Peyer's patch (tissue), 4 donors: ENCODE measurements around the gene SLC16A7. TPM values are rescaled to one million over a fixed set of nuclear protein-coding genes. Genes with fewer than 3 reads are reported as not detected.
"Not testable (repeated sequence)": the region's sequence is repeated elsewhere in the genome, so short reads cannot be mapped to it uniquely, and the experiment has no call there.

ENCODE experiments used
- DNase-seq, 3 donors: peaks; one replicate each; pipeline ENCODE4 v3.0.0-alpha.2; 2017 to 2019
- H3K27ac ChIP-seq, 4 donors: fragments of 200-600 bp; sonication (generic); one replicate each; pipeline ENCODE4 v1.5.1; 2016 to 2019
- H3K27me3 ChIP-seq, 2 donors: fragments of 200-600 bp; sonication (generic); one replicate each; pipeline ENCODE4 v1.5.1; 2019
- H3K36me3 ChIP-seq, 3 donors: fragments of 200-600 bp; sonication (generic); one replicate each; pipeline ENCODE4 v1.5.1; 2016 to 2019
- H3K4me1 ChIP-seq, 4 donors: fragments of 200-600 bp; sonication (generic); one replicate each; pipeline ENCODE4 v1.5.1; 2016 to 2019
- H3K4me3 ChIP-seq, 4 donors: fragments of 200-600 bp; sonication (generic); 1 replicate in 3 of 4; 2 replicates in 1 of 4; pipeline ENCODE4 v1.5.1; 2016 to 2019; ENCODE audit warnings: mild to moderate bottlenecking in 1 of 4
- H3K9me3 ChIP-seq, 4 donors: fragments of 200-600 bp; sonication (generic); one replicate each; pipeline ENCODE4 v1.5.1; 2016 to 2019; ENCODE audit warnings: mild to moderate bottlenecking in 1 of 4
- CTCF ChIP-seq, 6 experiments: fragments of 450-650 bp in 4 of 6; fragments of 200-600 bp in 2 of 6; sonication (generic) in 1 of 6; IDR thresholded peaks; one replicate each; pipeline ENCODE4 v1.5.1; 2017 to 2019; ENCODE audit warnings: antibody characterized with exemption in 6 of 6, mild to moderate bottlenecking in 3 of 6, moderate library complexity in 1 of 6
- POLR2A ChIP-seq, 2 donors: fragments of 450-650 bp; IDR thresholded peaks; one replicate each; pipeline ENCODE4 v1.5.1; 2017; ENCODE audit warnings: antibody characterized with exemption in 2 of 2, mild to moderate bottlenecking in 2 of 2, moderate library complexity in 2 of 2
- total RNA-seq, 4 donors: library from RNA; depleted of rRNA; stranded (reverse); fragments of >200 nt; gene quantifications; one replicate each; pipeline ENCODE4 v1.1.0, GENCODE V29; 2016

Gene SLC16A7
- total RNA-seq, 4 donors from 2014 or later = 5.0 to 19.4 (median 12.1) TPM

DNA sequence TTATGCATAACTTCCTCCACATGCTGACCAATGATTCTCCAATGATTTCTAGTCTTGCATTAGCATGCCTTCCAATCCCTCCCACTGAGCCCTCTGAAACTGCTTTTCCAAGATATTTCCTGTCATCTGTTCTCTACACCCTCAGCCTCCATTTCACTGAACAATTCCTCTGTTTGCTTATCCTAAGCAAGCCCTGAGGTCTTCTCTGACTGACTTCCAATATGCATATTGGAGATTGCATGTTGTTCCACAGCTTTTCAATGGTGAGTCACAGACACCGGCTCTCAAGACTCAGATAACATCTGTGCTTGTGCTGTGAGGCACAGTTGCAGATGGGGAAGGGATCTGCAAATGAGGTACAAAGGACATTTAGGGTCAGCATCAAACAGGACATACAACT is 141.0 kb downstream of the SLC16A7 start:
- no peak for DNase-seq
- Histone ChIP-seq H3K36me3 (no peaks in the 10 kb centered on the region), H3K27me3 (no peaks in the 10 kb centered on the region), H3K4me3 (no peak overlapping the region), H3K27ac (no peak overlapping the region), H3K4me1 (no peaks in the 10 kb centered on the region), H3K9me3 (no peaks in the 10 kb centered on the region)
- TF ChIP-seq CTCF (IDR thresholded peaks at IDR 0.05) (no peak), POLR2A (IDR thresholded peaks at IDR 0.05) (no peak)

- no peak overlapping the region for H3K4me3 ChIP-seq
- H3K9me3 ChIP-seq = no peaks in the 10 kb centered on the region
- no peaks in the 10 kb centered on the region for H3K4me1 ChIP-seq
- H3K36me3 ChIP-seq = no peaks in the 10 kb centered on the region
- no peaks in the 10 kb centered on the region for H3K27me3 ChIP-seq
- TF ChIP-seq POLR2A (IDR thresholded peaks at IDR 0.05) (no peak), CTCF (IDR thresholded peaks at IDR 0.05) (no peak)
- H3K27ac ChIP-seq = no peak overlapping the region
- no peak for DNase-seq
Measured at GRCh38 chr12:59737725-59738463, 142.1 kb downstream of the SLC16A7 start.

DNA sequence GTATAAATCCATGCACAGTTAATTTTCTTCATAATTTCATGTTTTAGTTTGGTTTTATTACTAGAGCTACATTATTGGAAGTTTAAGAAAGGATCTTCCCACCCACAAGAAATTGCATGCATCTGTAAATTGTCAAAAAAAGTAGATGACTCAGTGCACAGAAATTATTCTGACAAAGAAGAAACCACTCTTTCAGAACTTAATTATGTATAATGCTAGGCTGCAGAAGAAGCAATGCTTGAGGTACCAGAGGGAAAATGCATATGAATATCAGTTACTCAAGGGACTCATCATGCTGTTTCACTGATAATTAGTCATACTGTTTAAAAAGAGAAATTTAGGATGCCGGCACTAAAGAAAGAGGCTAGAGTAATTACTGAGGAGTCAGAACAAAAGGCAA is 147.0 kb downstream of the SLC16A7 start:
- DNase-seq = no peak

GRCh38 chr12:59744564-59744963 is 148.7 kb downstream of the SLC16A7 start:
- Histone ChIP-seq H3K27ac (no peak overlapping the region), H3K36me3 (no peaks in the 10 kb centered on the region), H3K4me3 (no peak overlapping the region), H3K4me1 (no peaks in the 10 kb centered on the region), H3K27me3 (no peaks in the 10 kb centered on the region), H3K9me3 (no peaks in the 10 kb centered on the region)
- no peak for DNase-seq
- TF ChIP-seq POLR2A (IDR thresholded peaks at IDR 0.05) (no peak), CTCF (IDR thresholded peaks at IDR 0.05) (no peak)

More for the DNA sequence above, 147.0 kb downstream of the SLC16A7 start:
- Histone ChIP-seq H3K9me3 (no peaks in the 10 kb centered on the region), H3K4me1 (no peaks in the 10 kb centered on the region), H3K4me3 (no peak overlapping the region), H3K36me3 (no peaks in the 10 kb centered on the region), H3K27me3 (no peaks in the 10 kb centered on the region), H3K27ac (no peak overlapping the region)
- TF ChIP-seq POLR2A (IDR thresholded peaks at IDR 0.05) (no peak), CTCF (IDR thresholded peaks at IDR 0.05) (no peak)

GRCh38 chr12:59751091-59751490 is 155.3 kb downstream of the SLC16A7 start:
- H3K4me3 ChIP-seq, H3K4me1 ChIP-seq, H3K27me3 ChIP-seq, DNase-seq, H3K36me3 ChIP-seq, H3K9me3 ChIP-seq, H3K27ac ChIP-seq: not testable (repeated sequence)

DNA sequence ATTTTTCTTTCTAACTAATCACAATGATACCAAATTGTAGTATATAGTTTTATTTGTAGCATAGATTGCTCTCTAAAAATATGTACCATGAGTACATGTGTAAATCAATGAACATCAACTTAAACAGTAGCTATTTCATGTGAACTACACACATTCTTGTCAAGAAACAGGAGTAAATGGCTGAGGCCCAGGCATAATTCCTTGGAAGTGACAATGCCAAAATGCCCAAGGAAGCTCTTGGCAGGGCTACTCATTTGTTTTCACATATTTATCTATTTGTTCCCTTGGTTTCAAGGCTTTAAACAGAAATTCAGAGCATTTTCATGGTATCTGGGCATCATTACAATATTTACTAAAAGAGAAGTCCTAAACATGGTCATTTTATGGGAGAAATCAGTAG is 165.7 kb downstream of the SLC16A7 start:
- TF ChIP-seq CTCF (IDR thresholded peaks at IDR 0.05) (no peak), POLR2A (IDR thresholded peaks at IDR 0.05) (no peak)
- no peaks in the 10 kb centered on the region for H3K36me3 ChIP-seq
- H3K4me3 ChIP-seq = no peak overlapping the region
- no peaks in the 10 kb centered on the region for H3K27me3 ChIP-seq
- no peak for DNase-seq
- H3K9me3 ChIP-seq = no peaks in the 10 kb centered on the region
- H3K4me1 ChIP-seq = no peaks in the 10 kb centered on the region
- no peak overlapping the region for H3K27ac ChIP-seq
